Testis (tissue), 3 donors: Measurements from ENCODE around the gene DDX50. TPM values are rescaled to one million over a fixed set of nuclear protein-coding genes. Genes with fewer than 3 reads are reported as not detected.

Experiments
- DNase-seq: peaks from one replicate; pipeline ENCODE4 v3.0.0-alpha.2; 2019
- H3K27ac ChIP-seq, 2 donors: fragments of 200-600 bp; sonication (generic); one replicate each; pipeline ENCODE4 v1.5.1; 2019
- H3K27me3 ChIP-seq: fragments of 200-600 bp; sonication (generic); one replicate; pipeline ENCODE4 v1.5.1; 2019
- H3K36me3 ChIP-seq: fragments of 200-600 bp; sonication (generic); one replicate; pipeline ENCODE4 v1.5.1; 2017; ENCODE audit warnings: low read depth; ENCODE audit errors: missing control alignments
- H3K4me1 ChIP-seq: fragments of 200-600 bp; sonication (generic); one replicate; pipeline ENCODE4 v1.5.1; 2019
- H3K4me3 ChIP-seq, 2 donors: fragments of 200-600 bp; sonication (generic); one replicate each; pipeline ENCODE4 v1.5.1; 2017 to 2019
- H3K9me3 ChIP-seq: fragments of 200-600 bp; sonication (generic); one replicate; pipeline ENCODE4 v1.5.1; 2017
- POLR2A ChIP-seq: fragments of 450-650 bp; IDR thresholded peaks from one replicate; pipeline ENCODE4 v1.6.1; 2017; ENCODE audit warnings: antibody characterized with exemption, mild to moderate bottlenecking, moderate library complexity
- WGBS, 2 donors: methylation state at CpG; one replicate each; pipeline ENCODE4 v1.1.5; 2018; 5-methylcytosine and 5-hydroxymethylcytosine counted together
- intact Hi-C: fragments of 100-400 bp; cut with DNase I; formaldehyde crosslinking; loops from one replicate; pipeline ENCODE4 v1.15.1; 2023; ENCODE audit warnings: low total_unique reads
- polyA plus RNA-seq: library from polyadenylated mRNA; stranded (reverse); fragments of 350-450 nt; fragmentation: Illumina TruSeq; extraction: RNeasy Lipid Tissue Mini Kit (QIAGEN cat#74804); gene quantifications from one replicate; pipeline ENCODE4 v1.2.3, GENCODE V29; 2014; ENCODE audit warnings: low read depth, low replicate concordance; ENCODE audit not compliant: insufficient read depth
- total RNA-seq, 2 donors: library from RNA; depleted of rRNA; stranded (reverse); fragments of >200 nt; gene quantifications; one replicate each; pipeline ENCODE4 v1.2.3, GENCODE V29; 2016
- TF ChIP-seq, protein P1 (sequence below), 3 experiments: fragments of 450-650 bp in 2 of 3; fragments of 200-600 bp in 1 of 3; sonication (generic) in 1 of 3; IDR thresholded peaks; one replicate each; pipeline ENCODE4 v1.5.1; 2016 to 2019; ENCODE audit warnings: antibody characterized with exemption in 3 of 3, mild to moderate bottlenecking in 2 of 3, moderate library complexity in 1 of 3

Gene DDX50
- total and polyA plus RNA-seq, 3 donors from 2014 or later, result 43.5 to 51.1 (median 45.3) TPM

DNA sequence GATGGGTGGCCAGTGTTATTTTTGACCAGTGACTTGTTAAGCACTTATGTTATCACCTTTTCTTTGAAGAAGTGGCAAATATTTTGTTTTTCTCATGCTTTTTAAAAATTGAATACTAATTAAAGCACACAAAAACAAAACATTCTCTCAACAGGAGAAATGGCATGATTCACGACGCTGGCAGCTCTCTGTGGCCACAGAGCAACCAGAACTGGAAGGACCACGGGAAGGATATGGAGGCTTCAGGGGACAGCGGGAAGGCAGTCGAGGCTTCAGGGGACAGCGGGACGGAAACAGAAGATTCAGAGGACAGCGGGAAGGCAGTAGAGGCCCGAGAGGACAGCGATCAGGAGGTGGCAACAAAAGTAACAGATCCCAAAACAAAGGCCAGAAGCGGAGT, 81.3 kb downstream of the DDX50 start:
- no peak for DNase-seq
- Histone ChIP-seq H3K4me3 (no peak overlapping the region), H3K4me1 (peaks cover 14% of the 10 kb centered on the region), H3K9me3 (no peaks in the 10 kb centered on the region), H3K27ac (peak overlapping the region; percentile 54 to 70), H3K27me3 (no peaks in the 10 kb centered on the region), H3K36me3 (no peaks in the 10 kb centered on the region)
- TF ChIP-seq POLR2A, result no peak
- TF ChIP-seq, protein P1, sequence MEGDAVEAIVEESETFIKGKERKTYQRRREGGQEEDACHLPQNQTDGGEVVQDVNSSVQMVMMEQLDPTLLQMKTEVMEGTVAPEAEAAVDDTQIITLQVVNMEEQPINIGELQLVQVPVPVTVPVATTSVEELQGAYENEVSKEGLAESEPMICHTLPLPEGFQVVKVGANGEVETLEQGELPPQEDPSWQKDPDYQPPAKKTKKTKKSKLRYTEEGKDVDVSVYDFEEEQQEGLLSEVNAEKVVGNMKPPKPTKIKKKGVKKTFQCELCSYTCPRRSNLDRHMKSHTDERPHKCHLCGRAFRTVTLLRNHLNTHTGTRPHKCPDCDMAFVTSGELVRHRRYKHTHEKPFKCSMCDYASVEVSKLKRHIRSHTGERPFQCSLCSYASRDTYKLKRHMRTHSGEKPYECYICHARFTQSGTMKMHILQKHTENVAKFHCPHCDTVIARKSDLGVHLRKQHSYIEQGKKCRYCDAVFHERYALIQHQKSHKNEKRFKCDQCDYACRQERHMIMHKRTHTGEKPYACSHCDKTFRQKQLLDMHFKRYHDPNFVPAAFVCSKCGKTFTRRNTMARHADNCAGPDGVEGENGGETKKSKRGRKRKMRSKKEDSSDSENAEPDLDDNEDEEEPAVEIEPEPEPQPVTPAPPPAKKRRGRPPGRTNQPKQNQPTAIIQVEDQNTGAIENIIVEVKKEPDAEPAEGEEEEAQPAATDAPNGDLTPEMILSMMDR (IDR thresholded peaks at IDR 0.05), result no peak
- intact Hi-C loops, result no loop called here
- WGBS, 2 donors, result 78 to 88% methylated on average over 11 of the region's 11 CpGs

DNA sequence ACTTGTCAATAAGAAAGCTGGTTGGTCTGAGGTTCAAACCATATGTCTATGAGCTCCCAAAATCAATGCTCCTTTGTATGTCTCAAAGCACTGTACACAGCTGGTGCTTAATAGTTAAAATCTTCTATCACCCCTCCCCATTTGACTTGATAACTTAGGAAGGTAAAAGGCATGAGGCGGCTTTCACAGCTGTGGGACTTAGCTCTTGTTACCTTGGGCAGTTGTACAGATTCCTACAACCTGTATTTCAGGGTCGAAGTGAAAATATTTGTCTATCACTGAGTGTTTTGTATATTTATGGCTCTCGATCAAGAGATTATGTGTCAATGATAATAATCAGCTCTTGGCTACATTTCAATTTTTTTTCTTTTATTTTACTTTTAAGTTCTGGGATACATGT, 86.5 kb downstream of the DDX50 start:
- DNase-seq, result no peak
- Histone ChIP-seq H3K9me3 (no peaks in the 10 kb centered on the region), H3K4me3 (peak overlapping the region in 1 of 2 donors; percentile 96), H3K4me1 (peaks cover 24% of the 10 kb centered on the region), H3K27me3 (no peaks in the 10 kb centered on the region), H3K27ac (no peak overlapping the region), H3K36me3 (no peaks in the 10 kb centered on the region)
- 69 to 70% methylated on average over 3 of the region's 3 CpGs for WGBS, 2 donors
- TF ChIP-seq, protein P1 (IDR thresholded peaks at IDR 0.05), result no peak
- no peak for TF ChIP-seq POLR2A
- intact Hi-C loops, result no loop called here

DNA sequence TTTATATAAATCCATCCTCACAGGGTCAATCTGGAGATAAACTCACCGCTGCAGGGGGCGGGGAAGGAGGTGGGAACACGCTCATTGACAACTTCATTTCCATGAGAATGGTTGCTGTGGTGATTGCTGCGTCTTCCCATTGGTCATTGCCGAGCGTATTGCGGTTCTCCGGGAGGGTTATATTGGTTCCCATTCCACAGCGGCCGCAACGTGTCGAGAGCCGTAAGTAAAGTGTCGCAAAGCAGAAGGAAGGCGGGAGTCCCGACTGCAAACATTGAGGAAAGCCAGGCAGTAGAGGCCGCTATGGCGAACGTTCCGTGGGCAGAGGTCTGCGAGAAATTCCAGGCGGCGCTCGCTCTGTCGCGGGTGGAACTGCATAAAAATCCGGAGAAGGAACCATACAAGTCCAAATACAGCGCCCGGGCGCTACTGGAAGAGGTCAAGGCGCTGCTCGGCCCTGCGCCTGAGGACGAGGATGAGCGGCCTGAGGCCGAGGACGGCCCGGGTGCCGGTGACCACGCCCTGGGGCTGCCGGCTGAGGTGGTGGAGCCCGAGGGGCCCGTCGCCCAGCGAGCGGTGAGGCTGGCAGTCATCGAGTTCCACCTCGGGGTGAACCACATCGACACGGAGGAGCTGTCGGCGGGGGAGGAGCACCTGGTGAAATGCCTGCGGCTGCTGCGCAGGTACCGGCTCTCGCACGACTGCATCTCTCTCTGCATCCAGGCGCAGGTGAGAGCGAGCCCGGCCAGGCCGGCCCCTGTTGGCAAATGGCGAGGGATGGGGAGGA, 87.6 kb downstream of the DDX50 start, which contains the start of gene KIFBP:
Gene KIFBP, plus strand, starts transcription at position 274 of the 787 bp plus-strand sequence. Its CDS starts 30 bp downstream, at position 304.
- intact Hi-C loops, result no loop called here
- H3K4me1 ChIP-seq, result peaks cover 30% of the 10 kb centered on the region
- 0% methylated on average over 29 to 56 of the region's 62 CpGs for WGBS, 2 donors

DNA sequence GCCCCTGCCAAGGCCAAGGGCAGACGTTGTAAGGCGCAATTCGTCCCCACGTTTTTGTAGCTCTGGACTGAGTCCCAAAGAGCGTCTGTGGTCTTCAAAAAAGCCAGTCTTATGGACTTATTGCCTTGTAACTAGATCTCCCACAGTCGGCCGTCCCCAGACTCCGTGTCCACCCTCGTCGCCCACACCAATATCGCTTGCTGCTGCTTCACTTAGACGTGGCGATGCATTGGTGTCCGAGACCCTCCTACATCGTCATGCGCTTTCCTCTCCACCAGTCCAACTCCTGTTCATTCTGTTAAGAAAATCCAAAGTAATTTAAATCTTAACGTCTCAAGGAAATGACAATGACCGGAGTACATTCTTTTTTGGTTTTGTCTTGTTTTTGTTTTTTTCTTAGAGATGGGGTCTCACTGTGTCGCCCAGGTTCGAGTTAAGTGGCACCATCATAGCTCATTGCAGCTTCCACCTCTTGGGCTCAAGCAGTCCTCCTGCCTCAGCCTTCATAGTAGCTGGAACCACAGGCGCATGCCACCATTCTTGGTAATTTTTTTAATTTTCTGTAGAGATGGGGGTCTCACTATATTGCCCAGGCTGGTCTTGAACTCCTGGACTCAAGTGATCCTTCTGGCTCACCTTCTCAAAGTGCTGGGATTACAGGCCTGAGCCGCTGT, 88.3 kb downstream of the DDX50 start:
- TF ChIP-seq POLR2A, result no peak
- TF ChIP-seq, protein P1 (IDR thresholded peaks at IDR 0.05), result no peak
- 13 to 14% methylated on average over 18 to 22 of the region's 22 CpGs for WGBS, 2 donors
- intact Hi-C loops, result no loop called here
- Histone ChIP-seq H3K27me3 (no peaks in the 10 kb centered on the region), H3K9me3 (no peaks in the 10 kb centered on the region), H3K4me3 (peak overlapping the region; percentile 90 to 96), H3K27ac (peak overlapping the region; percentile 91 to 93), H3K4me1 (peaks cover 25% of the 10 kb centered on the region), H3K36me3 (no peaks in the 10 kb centered on the region)
- no peak for DNase-seq

More for the DNA sequence above, 87.6 kb downstream of the DDX50 start, which contains the start of gene KIFBP:
- no peaks in the 10 kb centered on the region for H3K9me3 ChIP-seq
- no peaks in the 10 kb centered on the region for H3K36me3 ChIP-seq
- peak; percentile 99 for DNase-seq
- peak; percentile 81 for TF ChIP-seq POLR2A
- TF ChIP-seq, protein P1 (IDR thresholded peaks at IDR 0.05), result peak in 1 of 3 experiments; percentile 41
- peak within 1 kb of the TSS; percentile 91 to 93 for H3K27ac ChIP-seq
- H3K27me3 ChIP-seq, result no peaks in the 10 kb centered on the region
- peak within 1 kb of the TSS; percentile 90 to 96 for H3K4me3 ChIP-seq
